Spleen (tissue), 7 donors: ENCODE measurements around the gene C1orf159.

ENCODE experiments used
- POLR2A ChIP-seq, 3 donors: fragments of 450-650 bp; IDR thresholded peaks; one replicate each; pipeline ENCODE4 v1.5.1; 2017; ENCODE audit warnings: antibody characterized with exemption in 3 of 3, mild to moderate bottlenecking in 1 of 3
- POLR2AphosphoS5 ChIP-seq, 3 donors: sonication (generic); formaldehyde crosslinking; IDR thresholded peaks; one replicate each; pipeline ENCODE4 v1.5.1; 2017; ENCODE audit warnings: antibody characterized with exemption in 3 of 3
- TF ChIP-seq, protein P1 (sequence below), 11 experiments: fragments of 200-600 bp in 7 of 11; fragments of 450-650 bp in 4 of 11; sonication (generic) in 4 of 11; IDR thresholded peaks in 8 of 11; conservative IDR thresholded peaks in 3 of 11; 1 replicate in 7 of 11; 2 replicates in 4 of 11; pipeline versions ENCODE4 v1.4.0 to v1.8.0; 2016 to 2021; ENCODE audit warnings: antibody characterized with exemption in 11 of 11, inconsistent platforms in 4 of 11, mild to moderate bottlenecking in 1 of 11
- donor health status: DM: no; HTN: no; CAD: no; lungs with moderate emphysema.
- donor health status: DM: no; HTN: no; CAD: no.
- donor health status: DM: no; HTN: no; CAD: no.

GRCh38 chr1:1123581-1124507 lies 8.0 kb upstream of the C1orf159 start:
- TF ChIP-seq, protein P1, sequence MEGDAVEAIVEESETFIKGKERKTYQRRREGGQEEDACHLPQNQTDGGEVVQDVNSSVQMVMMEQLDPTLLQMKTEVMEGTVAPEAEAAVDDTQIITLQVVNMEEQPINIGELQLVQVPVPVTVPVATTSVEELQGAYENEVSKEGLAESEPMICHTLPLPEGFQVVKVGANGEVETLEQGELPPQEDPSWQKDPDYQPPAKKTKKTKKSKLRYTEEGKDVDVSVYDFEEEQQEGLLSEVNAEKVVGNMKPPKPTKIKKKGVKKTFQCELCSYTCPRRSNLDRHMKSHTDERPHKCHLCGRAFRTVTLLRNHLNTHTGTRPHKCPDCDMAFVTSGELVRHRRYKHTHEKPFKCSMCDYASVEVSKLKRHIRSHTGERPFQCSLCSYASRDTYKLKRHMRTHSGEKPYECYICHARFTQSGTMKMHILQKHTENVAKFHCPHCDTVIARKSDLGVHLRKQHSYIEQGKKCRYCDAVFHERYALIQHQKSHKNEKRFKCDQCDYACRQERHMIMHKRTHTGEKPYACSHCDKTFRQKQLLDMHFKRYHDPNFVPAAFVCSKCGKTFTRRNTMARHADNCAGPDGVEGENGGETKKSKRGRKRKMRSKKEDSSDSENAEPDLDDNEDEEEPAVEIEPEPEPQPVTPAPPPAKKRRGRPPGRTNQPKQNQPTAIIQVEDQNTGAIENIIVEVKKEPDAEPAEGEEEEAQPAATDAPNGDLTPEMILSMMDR (IDR thresholded peaks at IDR 0.05 in 8 of 11, conservative IDR thresholded peaks at IDR 0.05 in 3 of 11) = no peak
- no peak for TF ChIP-seq POLR2A (IDR thresholded peaks at IDR 0.05)
- no peak for TF ChIP-seq POLR2AphosphoS5 (IDR thresholded peaks at IDR 0.05)
